ENCODE data around the gene DACH1. TPM values are rescaled to one million over a fixed set of nuclear protein-coding genes. Genes with fewer than 3 reads are reported as not detected.

Gene DACH1
- total and polyA plus RNA-seq, 9 of the 15 experiments (the other 6 are each of a cell fraction or from before 2014, with no cell fraction given) = 0.04 to 0.07 (median 0.04) TPM; not detected in 2

- Histone ChIP-seq H3K4me1 (replicated peaks in 1 of 2; ENCODE audit: control insufficient read depth in 2 of 2, insufficient read depth in 2 of 2, low read length in 2 of 2) (no peaks in the 10 kb centered on the region), H3K9me3 (replicated peaks; ENCODE audit: control insufficient read depth, insufficient read depth, low read depth, low read length) (no peaks in the 10 kb centered on the region), H3K4me3 (no peak overlapping the region), H3K9me1 (ENCODE audit: control insufficient read depth, insufficient read depth, low read length) (no peaks in the 10 kb centered on the region), H2AFZ (ENCODE audit: low read depth, low read length) (no peak overlapping the region), H4K20me1 (replicated peaks; ENCODE audit: control insufficient read depth, insufficient read depth, low read length) (no peaks in the 10 kb centered on the region), H3K27me3 (ENCODE audit: control insufficient read depth in 2 of 2, insufficient read depth in 2 of 2, low read length in 2 of 2) (no peaks in the 10 kb centered on the region), H3K4me2 (ENCODE audit: insufficient read depth, low read length) (no peak overlapping the region), H3K79me2 (ENCODE audit: control insufficient read depth, insufficient read depth, low read length) (no peaks in the 10 kb centered on the region), H3K9ac (ENCODE audit: insufficient read depth in 1 of 2, low read depth in 2 of 2, low read length in 2 of 2) (no peak overlapping the region), H3K27ac (ENCODE audit: extremely low read depth, low read depth, low read length) (no peak overlapping the region), H3K36me3 (ENCODE audit: control insufficient read depth, insufficient read depth, low read length) (no peaks in the 10 kb centered on the region)
- ATAC-seq = no peak
- BruUV-seq (replicated peaks) = no TSS peak
- WGBS (ENCODE audit: insufficient coverage, low coverage, missing lambda C conversion rate) = 10% methylated on average over 4 of the region's 5 CpGs
- FAIRE-seq = no peak
- in situ Hi-C loops (cut with MboI) (no loop called here), intact Hi-C loops (cut with micrococcal nuclease) (no loop called here)
- no peak for DNase-seq (ENCODE audit: extremely low read depth in 1 of 4, low spot score in 3 of 4)
- ChIA-PET CTCF (ENCODE audit: low intra/inter-chr PET ratio) (no interaction called here), POLR2A (interaction anchor here (1.2 kb wide), 1 partner anchor 100 kb away, joined by 4 read pairs; no protein-coding TSS in a partner anchor)
- TF ChIP-seq, protein P1, sequence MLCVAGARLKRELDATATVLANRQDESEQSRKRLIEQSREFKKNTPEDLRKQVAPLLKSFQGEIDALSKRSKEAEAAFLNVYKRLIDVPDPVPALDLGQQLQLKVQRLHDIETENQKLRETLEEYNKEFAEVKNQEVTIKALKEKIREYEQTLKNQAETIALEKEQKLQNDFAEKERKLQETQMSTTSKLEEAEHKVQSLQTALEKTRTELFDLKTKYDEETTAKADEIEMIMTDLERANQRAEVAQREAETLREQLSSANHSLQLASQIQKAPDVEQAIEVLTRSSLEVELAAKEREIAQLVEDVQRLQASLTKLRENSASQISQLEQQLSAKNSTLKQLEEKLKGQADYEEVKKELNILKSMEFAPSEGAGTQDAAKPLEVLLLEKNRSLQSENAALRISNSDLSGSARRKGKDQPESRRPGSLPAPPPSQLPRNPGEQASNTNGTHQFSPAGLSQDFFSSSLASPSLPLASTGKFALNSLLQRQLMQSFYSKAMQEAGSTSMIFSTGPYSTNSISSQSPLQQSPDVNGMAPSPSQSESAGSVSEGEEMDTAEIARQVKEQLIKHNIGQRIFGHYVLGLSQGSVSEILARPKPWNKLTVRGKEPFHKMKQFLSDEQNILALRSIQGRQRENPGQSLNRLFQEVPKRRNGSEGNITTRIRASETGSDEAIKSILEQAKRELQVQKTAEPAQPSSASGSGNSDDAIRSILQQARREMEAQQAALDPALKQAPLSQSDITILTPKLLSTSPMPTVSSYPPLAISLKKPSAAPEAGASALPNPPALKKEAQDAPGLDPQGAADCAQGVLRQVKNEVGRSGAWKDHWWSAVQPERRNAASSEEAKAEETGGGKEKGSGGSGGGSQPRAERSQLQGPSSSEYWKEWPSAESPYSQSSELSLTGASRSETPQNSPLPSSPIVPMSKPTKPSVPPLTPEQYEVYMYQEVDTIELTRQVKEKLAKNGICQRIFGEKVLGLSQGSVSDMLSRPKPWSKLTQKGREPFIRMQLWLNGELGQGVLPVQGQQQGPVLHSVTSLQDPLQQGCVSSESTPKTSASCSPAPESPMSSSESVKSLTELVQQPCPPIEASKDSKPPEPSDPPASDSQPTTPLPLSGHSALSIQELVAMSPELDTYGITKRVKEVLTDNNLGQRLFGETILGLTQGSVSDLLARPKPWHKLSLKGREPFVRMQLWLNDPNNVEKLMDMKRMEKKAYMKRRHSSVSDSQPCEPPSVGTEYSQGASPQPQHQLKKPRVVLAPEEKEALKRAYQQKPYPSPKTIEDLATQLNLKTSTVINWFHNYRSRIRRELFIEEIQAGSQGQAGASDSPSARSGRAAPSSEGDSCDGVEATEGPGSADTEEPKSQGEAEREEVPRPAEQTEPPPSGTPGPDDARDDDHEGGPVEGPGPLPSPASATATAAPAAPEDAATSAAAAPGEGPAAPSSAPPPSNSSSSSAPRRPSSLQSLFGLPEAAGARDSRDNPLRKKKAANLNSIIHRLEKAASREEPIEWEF (CRISPR knock-in tag; IDR thresholded peaks at IDR 0.05) = no peak
- TF ChIP-seq, protein P2, sequence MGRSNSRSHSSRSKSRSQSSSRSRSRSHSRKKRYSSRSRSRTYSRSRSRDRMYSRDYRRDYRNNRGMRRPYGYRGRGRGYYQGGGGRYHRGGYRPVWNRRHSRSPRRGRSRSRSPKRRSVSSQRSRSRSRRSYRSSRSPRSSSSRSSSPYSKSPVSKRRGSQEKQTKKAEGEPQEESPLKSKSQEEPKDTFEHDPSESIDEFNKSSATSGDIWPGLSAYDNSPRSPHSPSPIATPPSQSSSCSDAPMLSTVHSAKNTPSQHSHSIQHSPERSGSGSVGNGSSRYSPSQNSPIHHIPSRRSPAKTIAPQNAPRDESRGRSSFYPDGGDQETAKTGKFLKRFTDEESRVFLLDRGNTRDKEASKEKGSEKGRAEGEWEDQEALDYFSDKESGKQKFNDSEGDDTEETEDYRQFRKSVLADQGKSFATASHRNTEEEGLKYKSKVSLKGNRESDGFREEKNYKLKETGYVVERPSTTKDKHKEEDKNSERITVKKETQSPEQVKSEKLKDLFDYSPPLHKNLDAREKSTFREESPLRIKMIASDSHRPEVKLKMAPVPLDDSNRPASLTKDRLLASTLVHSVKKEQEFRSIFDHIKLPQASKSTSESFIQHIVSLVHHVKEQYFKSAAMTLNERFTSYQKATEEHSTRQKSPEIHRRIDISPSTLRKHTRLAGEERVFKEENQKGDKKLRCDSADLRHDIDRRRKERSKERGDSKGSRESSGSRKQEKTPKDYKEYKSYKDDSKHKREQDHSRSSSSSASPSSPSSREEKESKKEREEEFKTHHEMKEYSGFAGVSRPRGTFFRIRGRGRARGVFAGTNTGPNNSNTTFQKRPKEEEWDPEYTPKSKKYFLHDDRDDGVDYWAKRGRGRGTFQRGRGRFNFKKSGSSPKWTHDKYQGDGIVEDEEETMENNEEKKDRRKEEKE (IDR thresholded peaks at IDR 0.05; ENCODE audit: borderline replicate concordance in 1 of 2, control insufficient read depth in 1 of 2, low read depth in 2 of 2, low read length in 1 of 2) = no peak
- TF ChIP-seq NCOA6 (IDR thresholded peaks at IDR 0.05) (no peak), TCF3 (CRISPR knock-in tag; IDR thresholded peaks at IDR 0.05) (no peak), PRDM10 (IDR thresholded peaks at IDR 0.05; ENCODE audit: partially characterized antibody) (no peak), NR0B1 (IDR thresholded peaks at IDR 0.05; ENCODE audit: partially characterized antibody) (no peak), POLR2H (tag; IDR thresholded peaks at IDR 0.05; ENCODE audit: low read depth) (no peak)
These were observed 10.3 kb upstream of the DACH1 start for GRCh38 chr13:71877256-71877653.

All from K562 (cell line).